HG02870 (cell line): ENCODE measurements around the gene FAM89B.
"Not testable (repeated sequence)": the region's sequence is repeated elsewhere in the genome, so short reads cannot be mapped to it uniquely, and the experiment has no call there.

ENCODE experiments used
- ATAC-seq: cut with Tn5 transposase; IDR thresholded peaks from one replicate; pipeline ENCODE4 v1.9.1; 2021; ENCODE audit warnings: mild to moderate bottlenecking, moderate library complexity; ENCODE audit not compliant: unreplicated experiment

Gene FAM89B

GRCh38 chr11:65572356-65573051, at the start of gene FAM89B:
FAM89B (plus strand) TSS chr11:65572538; CDS start chr11:65572670, 132 bp downstream.
- ATAC-seq, result no peak

GRCh38 chr11:65522718-65523630, 49.4 kb upstream of the FAM89B start:
- ATAC-seq, result not testable (repeated sequence)

DNA sequence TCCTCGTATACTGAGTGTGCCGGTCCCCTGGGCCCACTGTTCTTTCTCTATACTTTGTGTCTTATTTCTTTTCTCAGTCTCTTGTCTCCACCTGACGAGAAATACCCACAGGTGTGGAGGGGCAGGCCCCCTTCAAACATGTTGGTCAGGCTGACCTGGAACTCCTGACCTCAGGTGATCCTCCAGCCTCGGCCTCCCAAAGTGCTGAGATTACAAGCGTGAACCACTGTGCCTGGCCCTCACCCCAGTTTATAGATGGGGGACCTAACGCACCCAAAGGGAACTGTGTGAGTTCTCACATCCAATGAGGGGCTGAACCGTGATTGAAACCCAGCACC, 48.7 kb upstream of the FAM89B start:
- ATAC-seq, result not testable (repeated sequence)

GRCh38 chr11:65524014-65524740, 48.2 kb upstream of the FAM89B start:
- no peak for ATAC-seq

DNA sequence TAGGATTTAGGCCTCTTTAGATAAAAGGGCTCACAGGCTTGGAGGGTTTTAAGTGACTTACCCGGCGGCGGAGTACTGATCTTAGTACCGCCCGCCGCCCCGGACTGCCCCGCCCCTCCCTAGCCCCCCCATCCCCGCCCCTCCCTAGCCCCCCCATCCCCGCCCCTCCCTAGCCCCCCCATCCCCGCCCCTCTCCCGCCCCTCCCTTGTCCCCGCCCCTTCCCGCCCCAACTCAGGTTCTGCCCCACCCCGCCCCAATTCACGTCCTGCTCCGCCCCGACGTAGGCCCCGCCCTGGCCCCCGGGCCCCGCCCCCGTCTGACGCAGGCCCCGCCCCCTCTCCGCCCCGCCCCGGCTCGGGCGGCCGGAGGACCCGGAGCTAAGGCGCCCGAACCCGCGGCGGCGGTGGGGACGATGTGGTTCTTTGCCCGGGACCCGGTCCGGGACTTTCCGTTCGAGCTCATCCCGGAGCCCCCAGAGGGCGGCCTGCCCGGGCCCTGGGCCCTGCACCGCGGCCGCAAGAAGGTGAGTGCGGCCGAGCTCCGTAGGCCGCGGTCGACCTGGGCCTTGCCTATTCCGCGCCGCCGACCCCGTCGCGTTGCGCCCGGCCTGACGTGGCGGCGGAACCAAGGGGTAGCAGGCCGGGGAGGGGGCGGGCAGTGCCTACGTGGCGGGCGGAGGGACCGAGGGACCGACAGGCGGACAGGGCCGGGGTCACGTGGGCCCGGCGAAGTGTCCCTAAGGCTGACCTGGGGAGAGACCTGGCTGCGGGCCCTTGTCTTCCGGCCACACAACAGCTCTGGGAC, 47.4 kb upstream of the FAM89B start, which contains the start of gene SCYL1:
Gene SCYL1 (plus strand): TSS at position 343 of the 805 bp plus-strand sequence. CDS start 71 bp downstream, at position 414.
- peak; percentile 50 for ATAC-seq

- ATAC-seq, result peak; percentile 6
Observed at GRCh38 chr11:65525546-65526480, 46.5 kb upstream of the FAM89B start.

GRCh38 chr11:65526744-65527143, 45.6 kb upstream of the FAM89B start:
- ATAC-seq, result no peak

DNA sequence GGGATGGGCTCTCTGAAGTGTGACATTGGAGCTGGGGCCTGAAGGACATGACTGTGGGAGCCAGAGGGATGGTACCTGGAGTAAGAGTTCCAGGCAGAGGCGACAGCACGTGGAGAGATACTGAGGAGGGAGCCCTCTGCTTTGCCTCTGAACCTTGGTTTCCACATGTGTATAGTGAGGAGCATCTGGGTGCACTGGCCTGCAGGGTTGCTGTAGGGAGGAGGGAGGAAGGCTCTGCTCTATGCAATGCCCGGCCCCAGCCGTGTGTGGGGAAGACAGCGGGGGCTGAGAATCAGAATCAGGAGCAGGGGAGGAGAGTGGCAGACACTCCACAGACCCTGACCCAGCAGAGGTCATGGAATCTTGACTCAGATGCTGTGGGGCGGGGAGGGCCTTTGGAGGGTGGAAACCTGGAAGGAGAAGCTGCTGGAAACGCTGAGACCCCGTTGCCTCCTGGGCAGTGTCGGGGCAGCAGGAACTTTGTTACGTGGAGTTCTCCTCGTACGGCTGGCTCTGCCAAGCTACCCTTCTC, 43.5 kb upstream of the FAM89B start:
- no peak for ATAC-seq

DNA sequence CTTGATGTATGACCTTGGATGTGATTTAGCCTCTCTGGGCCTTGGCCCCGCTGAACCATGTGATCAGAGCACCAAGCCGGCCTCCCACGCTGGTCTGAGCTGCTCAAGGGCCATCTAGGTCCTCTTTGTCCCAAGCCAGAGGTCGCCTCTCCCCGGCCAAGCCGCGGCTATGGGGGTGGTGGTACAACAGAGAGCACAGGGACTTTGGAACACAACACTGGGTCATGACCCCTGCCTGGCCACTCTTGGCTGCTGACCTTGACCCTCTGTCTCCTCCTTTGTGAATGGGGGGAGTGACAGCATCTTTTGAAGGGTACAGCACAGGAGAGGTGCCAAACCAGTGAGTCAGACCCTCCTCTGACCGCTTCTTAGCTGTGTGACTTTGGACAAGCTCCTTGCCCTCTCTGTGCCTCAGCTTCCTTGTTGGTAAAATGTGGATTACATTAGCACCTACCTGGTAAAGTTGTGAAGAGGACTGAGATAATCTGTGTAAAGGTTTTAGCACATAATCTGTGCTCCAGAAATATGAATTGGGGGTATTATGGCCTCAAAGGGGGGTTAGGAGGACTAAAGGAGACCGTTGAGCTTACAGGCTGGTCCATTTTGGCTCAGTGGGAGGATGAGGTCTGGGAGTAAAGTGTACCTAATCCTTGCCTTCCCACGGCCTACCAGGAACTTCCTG, 42.7 kb upstream of the FAM89B start:
- ATAC-seq, result no peak

- ATAC-seq, result no peak
Observed at GRCh38 chr11:65530157-65530496, 42.2 kb upstream of the FAM89B start.

- ATAC-seq, result no peak
Observed at GRCh38 chr11:65532388-65533064, 39.8 kb upstream of the FAM89B start.

DNA sequence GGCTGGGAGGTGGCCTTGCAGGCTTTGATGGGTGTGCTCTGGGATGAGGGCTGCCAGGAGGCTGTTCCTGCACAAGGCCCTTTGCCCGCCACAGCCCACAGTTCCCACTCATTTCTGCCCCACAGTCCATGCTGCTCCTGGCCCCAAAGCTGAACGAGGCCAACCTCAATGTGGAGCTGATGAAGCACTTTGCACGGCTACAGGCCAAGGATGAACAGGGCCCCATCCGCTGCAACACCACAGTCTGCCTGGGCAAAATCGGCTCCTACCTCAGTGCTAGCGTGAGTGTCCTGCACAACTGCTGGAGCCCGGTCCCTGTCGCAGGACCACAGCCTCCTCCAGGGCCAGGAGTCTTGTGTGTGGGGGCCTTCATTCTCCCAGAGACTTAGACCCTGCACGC, 37.2 kb upstream of the FAM89B start:
- no peak for ATAC-seq

GRCh38 chr11:65536412-65537295, 35.7 kb upstream of the FAM89B start:
- no peak for ATAC-seq

GRCh38 chr11:65537296-65537597, 35.1 kb upstream of the FAM89B start:
- no peak for ATAC-seq

- ATAC-seq, result no peak
Observed at GRCh38 chr11:65537620-65538231, 34.6 kb upstream of the FAM89B start.

DNA sequence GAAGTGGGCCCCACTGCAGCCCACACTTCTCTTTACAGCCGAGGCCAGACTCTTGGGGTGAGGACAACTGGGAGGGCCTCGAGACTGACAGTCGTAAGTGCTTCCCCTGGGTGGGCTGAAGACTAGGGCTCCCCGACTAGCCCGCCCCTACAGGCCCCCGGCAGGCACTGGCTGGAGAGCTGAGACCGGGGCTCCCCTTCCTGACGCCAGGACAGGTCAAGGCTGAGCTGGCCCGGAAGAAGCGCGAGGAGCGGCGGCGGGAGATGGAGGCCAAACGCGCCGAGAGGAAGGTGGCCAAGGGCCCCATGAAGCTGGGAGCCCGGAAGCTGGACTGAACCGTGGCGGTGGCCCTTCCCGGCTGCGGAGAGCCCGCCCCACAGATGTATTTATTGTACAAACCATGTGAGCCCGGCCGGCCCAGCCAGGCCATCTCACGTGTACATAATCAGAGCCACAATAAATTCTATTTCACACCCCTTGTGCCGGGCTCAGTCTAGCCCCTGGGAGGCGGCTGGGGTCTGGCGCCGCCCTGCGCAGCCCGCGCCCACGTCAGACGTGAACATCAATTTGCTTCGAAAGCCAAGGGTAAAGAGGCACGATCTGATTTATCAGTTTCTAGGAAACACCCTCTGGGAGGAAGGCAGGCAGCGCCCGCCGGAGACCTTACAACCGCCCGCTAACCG, 34.0 kb upstream of the FAM89B start:
- ATAC-seq, result no peak
